Glomerular visceral epithelial cell (primary cell): Measurements from ENCODE around the gene MICAL2.
A peak's percentile ranks its signal among the peaks of the same experiment; 100 is the strongest.

ENCODE experiments used
- DNase-seq: peaks from one replicate; pipeline ENCODE4 v3.0.0-alpha.2; 2016; ENCODE audit errors: extremely low spot score

The MICAL2 gene

GRCh38 chr11:12171921-12172320, 61.5 kb downstream of the MICAL2 start:
- no peak for DNase-seq

- no peak for DNase-seq
Observed at GRCh38 chr11:12172493-12173013, 62.2 kb downstream of the MICAL2 start.

GRCh38 chr11:12173111-12173510, 62.7 kb downstream of the MICAL2 start:
- no peak for DNase-seq

GRCh38 chr11:12174128-12174476, 63.7 kb downstream of the MICAL2 start:
- no peak for DNase-seq

GRCh38 chr11:12174477-12175143, 64.2 kb downstream of the MICAL2 start:
- no peak for DNase-seq

GRCh38 chr11:12175694-12176241, 65.4 kb downstream of the MICAL2 start:
- DNase-seq: peak; percentile 94

- no peak for DNase-seq
Observed at GRCh38 chr11:12176410-12176809, 66.0 kb downstream of the MICAL2 start.

- DNase-seq: no peak
Observed at GRCh38 chr11:12177739-12178338, 67.4 kb downstream of the MICAL2 start.

GRCh38 chr11:12179019-12179418, 68.6 kb downstream of the MICAL2 start:
- DNase-seq: peak; percentile 64

- peak; percentile 25 for DNase-seq
Observed at GRCh38 chr11:12179531-12179930, 69.1 kb downstream of the MICAL2 start.

- DNase-seq: peak; percentile 89
Observed at GRCh38 chr11:12180257-12181205, 70.1 kb downstream of the MICAL2 start.

- DNase-seq: no peak
Observed at GRCh38 chr11:12182302-12182675, 71.9 kb downstream of the MICAL2 start.

- DNase-seq: peak; percentile 99
Observed at GRCh38 chr11:12182676-12183541, 72.5 kb downstream of the MICAL2 start.

- DNase-seq: no peak
Observed at GRCh38 chr11:12183827-12184620, 73.6 kb downstream of the MICAL2 start.

GRCh38 chr11:12184699-12185098, 74.3 kb downstream of the MICAL2 start:
- DNase-seq: peak; percentile 46

- no peak for DNase-seq
Observed at GRCh38 chr11:12185106-12185690, 74.8 kb downstream of the MICAL2 start.

- peak; percentile 70 for DNase-seq
Observed at GRCh38 chr11:12185914-12186313, 75.5 kb downstream of the MICAL2 start.

GRCh38 chr11:12186701-12187100, 76.3 kb downstream of the MICAL2 start:
- DNase-seq: no peak

GRCh38 chr11:12187399-12187798, 77.0 kb downstream of the MICAL2 start:
- DNase-seq: peak; percentile 82
